Activated T-cell treated with anti-CD3 and anti-CD28 coated beads, Interleukin-2, amount 50 U/mL, for 4 hours (primary cell): ENCODE measurements around the gene DNM3. TPM values are rescaled to one million over a fixed set of nuclear protein-coding genes. Genes with fewer than 3 reads are reported as not detected.
A peak's percentile ranks its signal among the peaks of the same experiment; 100 is the strongest.

ENCODE experiments used
- ATAC-seq, 2 donors: fragments of 200-7000 bp; cut with Tn5 transposase; one replicate each; pipeline ENCODE4 v1.10.0; 2021
- DNase-seq: peaks from one replicate; pipeline ENCODE4 v3.0.0-alpha.2; 2020
- H3K27me3 Mint-ChIP-seq: one replicate; pipeline ENCODE4 v1.8.0; 2021; ENCODE audit warnings: low read depth, mixed read lengths
- H3K36me3 Mint-ChIP-seq: one replicate; pipeline ENCODE4 v1.8.0; 2022; ENCODE audit warnings: mixed read lengths; ENCODE audit not compliant: insufficient read depth
- H3K4me1 Mint-ChIP-seq: one replicate; pipeline ENCODE4 v1.8.0; 2021; ENCODE audit warnings: low read depth, mixed read lengths
- H3K4me3 Mint-ChIP-seq: one replicate; pipeline ENCODE4 v1.8.0; 2021; ENCODE audit warnings: mild to moderate bottlenecking, moderate library complexity, mixed read lengths
- H3K9me3 Mint-ChIP-seq: one replicate; pipeline ENCODE4 v1.8.0; 2021; ENCODE audit warnings: mixed read lengths
- total RNA-seq, 3 donors: library from RNA; stranded (reverse); gene quantifications; one replicate each; pipeline ENCODE4 v1.2.1, GENCODE V29; 2021

The DNM3 gene
- total RNA-seq, 3 donors from 2014 or later: 0.35 to 0.58 (median 0.38) TPM

DNA sequence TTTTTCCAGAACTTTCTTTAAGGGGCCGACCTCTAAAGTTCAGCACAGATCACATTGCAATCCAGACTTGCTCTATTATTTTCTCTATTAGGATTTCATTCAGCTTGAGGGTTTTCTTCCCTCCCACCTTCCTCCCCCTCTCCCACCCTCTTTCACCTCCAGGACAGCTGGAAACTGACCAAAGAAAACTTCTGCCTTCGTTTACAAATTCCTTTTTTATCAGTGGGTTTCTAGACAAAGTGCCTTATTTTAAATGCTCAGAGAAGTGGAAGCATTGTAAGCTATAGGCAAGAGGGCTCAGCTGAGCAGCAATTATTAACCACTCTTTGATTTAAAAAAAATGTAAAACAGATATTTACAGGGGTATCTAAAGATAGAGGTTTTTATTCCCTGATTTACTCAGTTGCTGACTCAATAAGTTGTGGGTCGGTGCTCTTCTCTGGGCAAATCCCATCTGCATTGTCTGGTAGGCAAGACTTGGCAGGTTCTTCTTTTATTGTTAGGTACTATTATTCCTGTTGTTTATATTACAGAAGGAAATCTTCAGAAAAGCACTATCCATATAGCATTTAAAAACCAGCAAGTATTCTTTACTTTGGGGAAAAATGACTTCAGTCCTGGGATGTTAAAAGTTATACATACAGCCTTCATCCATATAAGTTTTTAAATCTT, 302.2 kb downstream of the DNM3 start:
- peaks cover 4% of the 10 kb centered on the region for H3K4me1 Mint-ChIP-seq
- ATAC-seq (no peak), DNase-seq (no peak)
- H3K9me3 Mint-ChIP-seq: no peaks in the 10 kb centered on the region
- no peaks in the 10 kb centered on the region for H3K27me3 Mint-ChIP-seq
- no peaks in the 10 kb centered on the region for H3K36me3 Mint-ChIP-seq
- no peak overlapping the region for H3K4me3 Mint-ChIP-seq

DNA sequence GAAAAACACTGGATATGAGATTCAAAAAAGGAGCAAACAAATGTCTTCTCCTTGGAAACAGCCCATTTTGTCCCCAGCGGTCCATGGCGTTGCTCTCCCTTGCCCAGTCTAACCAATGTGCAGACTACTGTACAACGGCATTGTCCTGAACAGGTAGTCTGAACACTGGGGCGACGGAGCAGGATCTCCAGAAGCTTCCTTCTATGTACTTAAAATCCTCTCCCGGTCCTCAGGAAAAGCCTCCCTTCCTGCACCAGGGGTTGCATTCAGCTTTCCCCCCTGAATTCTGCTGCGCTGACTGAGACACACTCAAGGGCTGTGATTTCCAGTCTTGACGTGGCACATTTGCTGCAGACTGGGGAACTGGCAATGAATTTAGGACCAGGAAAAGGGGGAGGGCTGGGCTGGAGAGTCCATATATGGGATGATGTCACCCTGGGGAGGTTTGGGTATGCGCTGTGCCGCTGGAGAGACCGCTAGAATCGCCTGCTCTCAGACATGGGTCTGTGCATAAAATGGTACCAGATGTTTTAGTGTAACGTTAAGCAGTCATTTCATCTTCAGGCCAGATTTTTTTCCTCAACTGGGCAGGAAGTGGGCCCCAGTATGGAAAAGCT, 303.3 kb downstream of the DNM3 start:
- Mint-ChIP-seq H3K9me3 (no peaks in the 10 kb centered on the region), H3K36me3 (no peaks in the 10 kb centered on the region), H3K27me3 (no peaks in the 10 kb centered on the region), H3K4me3 (no peak overlapping the region), H3K4me1 (peaks cover 4% of the 10 kb centered on the region)
- ATAC-seq: no peak
- DNase-seq: no peak

DNA sequence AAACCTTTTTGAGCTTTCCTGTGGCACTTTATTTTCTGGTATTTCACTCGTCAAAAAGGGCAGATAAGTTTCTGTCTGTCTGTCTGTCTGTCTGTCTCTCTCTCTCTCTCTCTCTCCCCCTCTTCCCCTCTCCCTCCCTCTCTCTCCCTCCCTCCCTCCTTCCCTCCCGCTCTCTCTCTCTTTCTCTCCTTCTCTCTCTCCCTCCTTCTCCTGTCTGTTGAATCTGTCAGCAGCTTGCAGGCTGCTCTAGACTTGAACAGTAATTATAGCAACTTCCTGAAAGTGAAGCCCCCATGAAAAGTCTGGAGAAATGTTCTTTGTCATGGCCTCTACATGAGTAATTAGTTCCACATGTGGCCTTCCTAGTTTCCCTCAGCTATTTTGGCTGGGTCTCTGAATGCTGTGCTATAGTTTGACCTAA, 303.9 kb downstream of the DNM3 start:
- Mint-ChIP-seq H3K4me3 (no peak overlapping the region), H3K36me3 (no peaks in the 10 kb centered on the region), H3K27me3 (no peaks in the 10 kb centered on the region), H3K9me3 (no peaks in the 10 kb centered on the region), H3K4me1 (peaks cover 4% of the 10 kb centered on the region)
- ATAC-seq (no peak), DNase-seq (no peak)

DNA sequence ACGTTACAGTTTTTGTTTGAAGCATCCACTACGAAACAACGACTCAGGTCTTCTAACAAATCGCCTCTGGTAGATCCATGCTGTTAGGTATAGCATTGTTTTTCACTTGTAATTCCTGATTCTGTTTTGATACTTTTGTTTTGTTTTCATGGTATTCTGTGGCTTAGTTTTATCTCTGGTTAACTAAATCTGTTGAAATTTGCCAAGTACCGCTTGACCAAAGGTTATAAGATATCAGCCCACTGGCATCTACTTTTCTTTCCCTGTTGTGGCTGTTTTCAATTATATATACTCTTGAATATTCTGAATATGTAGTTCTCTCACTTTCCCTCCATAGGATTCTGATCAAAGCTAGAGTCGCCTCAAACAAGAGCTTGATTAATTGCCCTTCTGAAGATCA, 304.4 kb downstream of the DNM3 start:
- Mint-ChIP-seq H3K4me1 (peaks cover 4% of the 10 kb centered on the region), H3K9me3 (no peaks in the 10 kb centered on the region), H3K36me3 (no peaks in the 10 kb centered on the region), H3K27me3 (no peaks in the 10 kb centered on the region), H3K4me3 (no peak overlapping the region)
- DNase-seq (no peak), ATAC-seq (no peak)

DNA sequence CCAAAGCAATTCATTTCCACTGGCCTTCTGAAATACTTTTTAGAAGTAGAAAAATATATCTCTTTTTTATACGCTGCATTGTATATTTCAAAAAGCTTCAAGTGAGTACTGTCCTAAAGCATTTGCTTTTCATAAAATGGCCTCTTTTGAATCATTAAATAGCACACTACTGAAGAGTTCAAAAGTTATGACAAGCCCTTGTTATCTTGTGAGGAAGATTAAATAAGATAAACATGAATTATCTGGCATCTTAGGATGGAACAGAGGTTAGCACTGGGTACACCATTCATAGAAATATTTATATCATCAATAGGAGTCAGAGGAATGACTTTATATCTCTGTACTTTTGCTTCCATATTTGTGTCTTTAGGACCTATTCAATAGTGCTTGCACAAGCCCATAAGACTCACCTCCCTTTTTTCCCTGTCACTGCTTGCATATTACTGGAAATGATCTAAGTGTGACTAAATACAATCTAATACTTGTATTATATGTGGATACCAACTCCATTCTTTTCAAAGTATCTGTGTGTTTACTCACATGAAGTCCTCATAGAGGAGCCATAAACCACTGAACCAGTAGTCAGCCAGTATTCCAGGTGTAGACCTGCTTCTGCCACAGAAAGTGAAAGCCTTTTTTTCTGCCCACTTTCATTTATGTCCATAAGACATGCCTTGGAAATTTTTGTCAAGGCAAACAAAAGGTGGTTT, 305.0 kb downstream of the DNM3 start:
- Mint-ChIP-seq H3K4me1 (peaks cover 4% of the 10 kb centered on the region), H3K4me3 (no peak overlapping the region), H3K9me3 (no peaks in the 10 kb centered on the region), H3K36me3 (no peaks in the 10 kb centered on the region), H3K27me3 (no peaks in the 10 kb centered on the region)
- no peak for DNase-seq
- ATAC-seq: no peak

DNA sequence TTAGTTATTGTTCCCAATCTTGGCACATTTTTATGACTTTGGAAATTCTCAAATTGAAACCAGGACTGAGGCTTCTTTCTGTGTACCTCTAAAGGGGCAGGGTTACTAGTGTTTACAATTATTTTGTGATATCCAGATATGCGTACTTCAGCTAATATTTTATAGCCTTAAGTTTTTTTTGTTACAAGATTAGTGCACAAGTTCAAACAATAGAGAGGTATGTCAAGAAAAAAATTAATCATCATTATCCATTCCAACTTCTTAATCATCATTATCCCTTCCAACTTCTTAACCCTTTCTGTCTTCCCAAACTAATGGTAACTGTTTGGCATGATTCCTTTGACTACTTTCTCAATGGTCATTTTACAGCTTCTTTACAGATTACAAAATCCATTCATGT, 306.2 kb downstream of the DNM3 start:
- no peak overlapping the region for H3K4me3 Mint-ChIP-seq
- no peaks in the 10 kb centered on the region for H3K36me3 Mint-ChIP-seq
- DNase-seq (no peak), ATAC-seq (no peak)
- no peaks in the 10 kb centered on the region for H3K27me3 Mint-ChIP-seq
- peaks cover 4% of the 10 kb centered on the region for H3K4me1 Mint-ChIP-seq
- H3K9me3 Mint-ChIP-seq: no peaks in the 10 kb centered on the region

DNA sequence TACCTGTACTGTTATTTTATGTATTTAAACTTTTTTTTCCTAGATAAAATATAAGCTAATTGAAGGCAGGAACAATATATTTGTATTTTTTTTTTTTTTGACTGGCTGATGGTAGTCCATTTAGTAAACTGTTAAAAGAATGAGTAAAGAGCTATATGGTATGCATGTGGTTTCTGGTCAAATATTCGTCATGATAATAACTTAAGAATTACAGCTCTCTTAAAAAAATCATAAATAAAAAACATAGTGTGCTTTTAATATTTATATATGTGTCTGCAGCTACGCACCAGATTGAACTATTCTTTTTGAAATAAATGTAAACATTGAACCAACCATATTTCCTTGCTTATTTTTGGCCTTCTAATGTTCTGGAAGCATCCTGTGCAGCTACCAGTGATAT, 306.9 kb downstream of the DNM3 start:
- H3K4me3 Mint-ChIP-seq: no peak overlapping the region
- H3K4me1 Mint-ChIP-seq: peaks cover 4% of the 10 kb centered on the region
- no peaks in the 10 kb centered on the region for H3K9me3 Mint-ChIP-seq
- no peak for DNase-seq
- H3K27me3 Mint-ChIP-seq: no peaks in the 10 kb centered on the region
- no peak for ATAC-seq
- no peaks in the 10 kb centered on the region for H3K36me3 Mint-ChIP-seq

DNA sequence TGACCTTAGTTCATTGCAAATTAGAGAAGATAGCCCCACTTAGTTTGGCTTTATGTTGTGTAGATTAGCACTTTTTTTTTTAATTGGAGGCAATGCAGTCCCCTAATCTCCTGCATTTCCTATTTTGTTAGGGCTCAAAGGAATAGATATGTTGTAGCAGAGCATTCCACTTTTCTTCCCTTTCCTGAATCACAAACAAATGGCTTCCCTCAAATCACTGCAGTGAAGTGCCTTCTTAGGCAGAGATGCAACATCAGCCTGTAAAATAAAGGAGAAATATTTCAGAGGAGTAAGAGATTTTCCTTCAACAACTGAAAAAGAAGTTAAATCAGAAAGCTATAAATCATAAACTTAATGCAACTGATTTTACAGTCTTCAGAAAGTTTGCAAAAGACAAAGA, 307.4 kb downstream of the DNM3 start:
- ATAC-seq (no peak), DNase-seq (no peak)
- H3K27me3 Mint-ChIP-seq: no peaks in the 10 kb centered on the region
- no peaks in the 10 kb centered on the region for H3K9me3 Mint-ChIP-seq
- peaks cover 6% of the 10 kb centered on the region for H3K4me1 Mint-ChIP-seq
- no peak overlapping the region for H3K4me3 Mint-ChIP-seq
- no peaks in the 10 kb centered on the region for H3K36me3 Mint-ChIP-seq

DNA sequence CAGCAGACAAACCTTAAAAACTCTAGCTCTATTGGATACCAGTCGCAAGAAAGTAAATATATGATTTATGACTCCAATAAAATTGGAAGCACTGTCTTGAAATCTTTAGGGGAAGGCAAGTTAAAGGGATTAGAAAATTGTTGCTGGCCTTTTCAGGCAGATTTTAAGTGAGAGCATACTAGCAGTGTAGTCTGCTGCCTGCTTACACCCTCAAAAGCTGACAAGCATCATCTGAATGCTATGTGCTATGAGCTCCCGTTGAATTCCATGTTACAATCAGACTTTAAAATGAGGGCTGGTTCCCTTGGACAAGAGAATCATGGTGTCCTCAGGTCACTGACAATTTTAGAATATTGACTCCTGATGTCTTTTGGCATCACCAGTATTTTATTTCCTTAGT, 308.0 kb downstream of the DNM3 start:
- Mint-ChIP-seq H3K4me3 (no peak overlapping the region), H3K36me3 (no peaks in the 10 kb centered on the region), H3K9me3 (no peaks in the 10 kb centered on the region), H3K27me3 (no peaks in the 10 kb centered on the region), H3K4me1 (peaks cover 8% of the 10 kb centered on the region)
- ATAC-seq (no peak), DNase-seq (no peak)

DNA sequence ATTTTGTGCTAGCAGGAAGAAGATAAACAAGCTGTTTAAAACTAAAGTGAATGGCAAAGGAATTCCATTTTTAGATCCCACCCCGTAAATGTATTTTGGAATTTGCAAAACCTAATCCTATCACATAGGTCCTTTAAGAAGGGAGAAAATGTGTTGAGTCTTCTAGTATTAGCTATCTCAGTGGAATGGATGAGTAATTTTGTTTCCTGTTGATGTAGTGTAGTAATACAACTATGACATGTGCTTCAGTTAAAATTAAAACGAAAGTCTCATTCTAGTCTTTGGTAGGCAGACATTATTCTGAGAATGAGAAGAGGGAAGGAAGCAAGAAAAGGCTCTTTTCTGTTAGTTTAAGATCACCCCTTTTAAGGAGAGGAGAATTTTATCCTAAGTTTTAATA, 313.3 kb downstream of the DNM3 start:
- peaks cover 12% of the 10 kb centered on the region for H3K4me1 Mint-ChIP-seq

DNA sequence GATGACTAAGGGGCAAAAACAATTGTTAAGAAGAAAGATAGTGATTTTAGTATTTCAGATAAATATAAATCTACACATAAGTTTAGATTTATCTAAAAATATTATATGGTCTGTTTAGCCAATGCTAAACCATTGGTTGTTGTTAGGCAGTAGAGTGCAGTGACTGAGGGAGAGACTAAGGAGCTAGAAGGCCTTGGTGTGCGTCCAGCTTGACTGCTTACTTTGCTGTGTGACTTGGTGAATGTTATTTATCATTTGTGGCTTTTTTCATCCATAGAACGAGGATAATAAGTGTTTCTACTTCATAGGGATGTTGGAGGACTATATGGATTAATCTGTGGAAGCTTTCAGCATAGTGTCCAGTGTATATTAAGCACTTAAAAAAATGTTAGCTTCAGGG, 314.5 kb downstream of the DNM3 start:
- DNase-seq (no peak), ATAC-seq (no peak)
- peaks cover 12% of the 10 kb centered on the region for H3K4me1 Mint-ChIP-seq
- H3K9me3 Mint-ChIP-seq: no peaks in the 10 kb centered on the region
- no peaks in the 10 kb centered on the region for H3K36me3 Mint-ChIP-seq
- no peaks in the 10 kb centered on the region for H3K27me3 Mint-ChIP-seq
- H3K4me3 Mint-ChIP-seq: no peak overlapping the region

More for the DNA sequence above, 313.3 kb downstream of the DNM3 start:
- no peaks in the 10 kb centered on the region for H3K36me3 Mint-ChIP-seq
- H3K4me3 Mint-ChIP-seq: peak overlapping the region; percentile 4
- no peaks in the 10 kb centered on the region for H3K27me3 Mint-ChIP-seq
- ATAC-seq (peak; percentile 85 to 97), DNase-seq (no peak)
- H3K9me3 Mint-ChIP-seq: no peaks in the 10 kb centered on the region

DNA sequence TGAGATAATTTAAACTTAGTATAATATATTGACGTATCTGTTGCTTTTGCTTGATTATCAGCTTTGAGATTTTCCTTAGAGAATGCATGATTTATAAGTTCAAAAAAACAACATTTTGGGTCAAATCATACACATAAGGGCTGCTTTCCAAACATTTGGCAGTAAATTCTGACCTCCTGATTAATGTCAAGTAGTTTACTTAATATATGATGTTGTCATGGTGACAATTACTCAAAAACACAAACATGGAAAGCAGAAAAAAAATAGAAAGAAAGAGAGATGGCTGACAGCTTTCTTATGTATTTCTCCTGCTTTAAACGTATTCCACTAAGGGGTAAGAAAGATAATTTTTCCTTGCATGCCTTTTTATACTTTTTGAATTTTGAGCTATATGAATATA, 320.9 kb downstream of the DNM3 start:
- H3K36me3 Mint-ChIP-seq: no peaks in the 10 kb centered on the region
- no peaks in the 10 kb centered on the region for H3K27me3 Mint-ChIP-seq
- H3K4me1 Mint-ChIP-seq: no peaks in the 10 kb centered on the region
- DNase-seq (no peak), ATAC-seq (no peak)
- no peak overlapping the region for H3K4me3 Mint-ChIP-seq
- H3K9me3 Mint-ChIP-seq: no peaks in the 10 kb centered on the region

DNA sequence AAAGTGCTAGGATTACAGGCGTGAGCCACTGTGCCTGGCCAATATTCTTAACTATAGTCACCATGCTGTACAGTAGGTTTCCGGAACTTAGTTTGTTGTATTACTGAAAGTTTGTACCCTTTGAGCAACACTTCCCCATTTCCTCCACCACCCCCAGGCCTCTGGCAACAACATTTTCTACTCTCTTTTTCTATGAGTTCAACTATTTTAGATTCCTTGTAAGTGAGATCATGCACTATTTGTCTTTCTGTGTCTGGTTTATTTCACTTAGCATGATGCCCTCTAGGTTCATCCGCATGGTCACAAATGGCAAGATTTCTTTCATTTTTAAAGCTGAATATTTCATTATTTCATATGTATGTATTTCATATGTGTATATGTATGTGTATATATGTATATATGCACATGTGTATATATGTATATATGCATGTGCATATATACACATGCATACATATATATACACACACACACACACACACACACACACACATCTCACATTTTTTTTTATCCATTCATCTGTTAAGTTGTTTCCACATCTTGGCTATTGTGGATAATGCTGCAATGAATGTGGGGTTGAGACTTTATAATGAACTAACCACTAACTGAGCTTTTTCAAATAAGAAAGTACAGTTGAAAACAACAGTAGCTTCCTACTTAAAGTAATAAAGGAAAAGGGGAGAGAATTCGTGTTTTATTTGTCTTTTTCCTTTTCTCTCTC, 322.4 kb downstream of the DNM3 start:
- H3K9me3 Mint-ChIP-seq: no peaks in the 10 kb centered on the region
- no peaks in the 10 kb centered on the region for H3K36me3 Mint-ChIP-seq
- H3K4me1 Mint-ChIP-seq: no peaks in the 10 kb centered on the region
- ATAC-seq (no peak), DNase-seq (no peak)
- H3K27me3 Mint-ChIP-seq: no peaks in the 10 kb centered on the region
- no peak overlapping the region for H3K4me3 Mint-ChIP-seq

DNA sequence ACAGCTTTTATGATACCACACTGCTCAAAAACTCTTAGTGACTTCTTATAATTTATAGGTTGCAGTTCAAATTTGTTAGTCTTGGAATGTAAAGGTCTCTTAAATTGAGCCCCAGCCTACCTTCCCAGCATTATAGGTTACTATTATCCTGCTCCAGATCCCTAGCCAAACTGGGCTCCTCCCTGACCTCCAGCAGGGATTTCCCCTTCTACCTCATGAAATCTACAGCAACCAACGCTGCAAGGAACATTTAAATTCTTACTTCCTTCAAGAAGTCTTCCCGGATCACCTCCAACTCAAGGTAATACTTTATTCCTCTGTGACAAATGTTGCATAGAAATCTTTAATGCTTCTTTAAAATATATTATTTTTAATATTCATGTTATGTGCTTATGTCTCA, 324.1 kb downstream of the DNM3 start:
- no peaks in the 10 kb centered on the region for H3K9me3 Mint-ChIP-seq
- H3K4me1 Mint-ChIP-seq: no peaks in the 10 kb centered on the region

More for the DNA sequence above, 324.1 kb downstream of the DNM3 start:
- Mint-ChIP-seq H3K36me3 (no peaks in the 10 kb centered on the region), H3K4me3 (no peak overlapping the region), H3K27me3 (no peaks in the 10 kb centered on the region)
- ATAC-seq (no peak), DNase-seq (no peak)
